Measurements from ENCODE around the gene ITSN2. TPM values are rescaled to one million over a fixed set of nuclear protein-coding genes. Genes with fewer than 3 reads are reported as not detected.

ITSN2 gene
- polyA plus RNA-seq, 1 donor (not counting 4 experiments of a cell fraction or from before 2014, with no cell fraction given) = 19.7 TPM

- Histone ChIP-seq H3K4me1 (ENCODE audit: control insufficient read depth, extremely low read depth, insufficient read depth, low read length) (no peaks in the 10 kb centered on the region), H2AFZ (ENCODE audit: control insufficient read depth, low read length) (no peak overlapping the region), H3K27ac (ENCODE audit: control insufficient read depth, insufficient read depth, low read length) (no peak overlapping the region), H3K4me3 (ENCODE audit: control insufficient read depth in 2 of 3, extremely low read depth in 1 of 3, insufficient read depth in 2 of 3, low read depth in 1 of 3, low read length in 3 of 3) (no peak overlapping the region), H3K4me2 (ENCODE audit: control insufficient read depth, extremely low read depth, insufficient read depth, low read depth, low read length) (no peak overlapping the region), H3K79me2 (ENCODE audit: control insufficient read depth, insufficient read depth, low read length) (no peaks in the 10 kb centered on the region), H3K9me1 (ENCODE audit: control insufficient read depth, extremely low read depth, insufficient read depth, low read length) (no peaks in the 10 kb centered on the region), H3K27me3 (ENCODE audit: control insufficient read depth, extremely low read depth, insufficient read depth, low read length) (no peaks in the 10 kb centered on the region), H3K9me3 (ENCODE audit: control insufficient read depth, low read depth, low read length) (no peaks in the 10 kb centered on the region), H3K36me3 (ENCODE audit: control insufficient read depth in 2 of 2, extremely low read depth in 1 of 2, insufficient read depth in 2 of 2, low read length in 2 of 2) (peaks cover 2 to 16% of the 10 kb centered on the region in 2 experiments), H3K9ac (ENCODE audit: control insufficient read depth, extremely low read depth, insufficient read depth, low read length) (no peak overlapping the region), H4K20me1 (ENCODE audit: control insufficient read depth, extremely low read depth, insufficient read depth, low read length) (no peaks in the 10 kb centered on the region)
- FAIRE-seq (no peak), DNase-seq (ENCODE audit: low read depth, low spot score) (no peak)
- TF ChIP-seq CTCF (optimal IDR thresholded peaks at IDR 0.05 in 1 of 3, IDR thresholded peaks at IDR 0.05 in 1 of 3, conservative IDR thresholded peaks at IDR 0.05 in 1 of 3; ENCODE audit: extremely low read depth in 1 of 3, insufficient read depth in 2 of 3, low read length in 3 of 3) (no peak), EZH2 (IDR thresholded peaks at IDR 0.05; ENCODE audit: low read length) (no peak)
- dilution Hi-C loops (cut with MboI; ENCODE audit: extremely low pct_ligation_motif_present, low sequenced_read_pairs) = no loop called here
Observed at GRCh38 chr2:24204505-24204904, 155.8 kb downstream of the ITSN2 start.

- Histone ChIP-seq H3K36me3 (ENCODE audit: control insufficient read depth in 2 of 2, extremely low read depth in 1 of 2, insufficient read depth in 2 of 2, low read length in 2 of 2) (peaks cover 2 to 14% of the 10 kb centered on the region in 2 experiments), H3K9me1 (ENCODE audit: control insufficient read depth, extremely low read depth, insufficient read depth, low read length) (no peaks in the 10 kb centered on the region), H3K4me2 (ENCODE audit: control insufficient read depth, extremely low read depth, insufficient read depth, low read depth, low read length) (no peak overlapping the region), H4K20me1 (ENCODE audit: control insufficient read depth, extremely low read depth, insufficient read depth, low read length) (no peaks in the 10 kb centered on the region), H3K27me3 (ENCODE audit: control insufficient read depth, extremely low read depth, insufficient read depth, low read length) (no peaks in the 10 kb centered on the region), H3K4me3 (ENCODE audit: control insufficient read depth in 2 of 3, extremely low read depth in 1 of 3, insufficient read depth in 2 of 3, low read depth in 1 of 3, low read length in 3 of 3) (no peak overlapping the region), H3K4me1 (ENCODE audit: control insufficient read depth, extremely low read depth, insufficient read depth, low read length) (no peaks in the 10 kb centered on the region), H3K9me3 (ENCODE audit: control insufficient read depth, low read depth, low read length) (no peaks in the 10 kb centered on the region), H3K79me2 (ENCODE audit: control insufficient read depth, insufficient read depth, low read length) (no peaks in the 10 kb centered on the region), H3K27ac (ENCODE audit: control insufficient read depth, insufficient read depth, low read length) (no peak overlapping the region), H2AFZ (ENCODE audit: control insufficient read depth, low read length) (no peak overlapping the region), H3K9ac (ENCODE audit: control insufficient read depth, extremely low read depth, insufficient read depth, low read length) (no peak overlapping the region)
- dilution Hi-C loops (cut with MboI; ENCODE audit: extremely low pct_ligation_motif_present, low sequenced_read_pairs) = no loop called here
- TF ChIP-seq CTCF (optimal IDR thresholded peaks at IDR 0.05 in 1 of 3, IDR thresholded peaks at IDR 0.05 in 1 of 3, conservative IDR thresholded peaks at IDR 0.05 in 1 of 3; ENCODE audit: extremely low read depth in 1 of 3, insufficient read depth in 2 of 3, low read length in 3 of 3) (no peak), EZH2 (IDR thresholded peaks at IDR 0.05; ENCODE audit: low read length) (no peak)
- FAIRE-seq (no peak), DNase-seq (ENCODE audit: low read depth, low spot score) (no peak)
Observed at GRCh38 chr2:24203787-24204150, 156.6 kb downstream of the ITSN2 start.

All from keratinocyte (primary cell).